GM12875 (cell line): ENCODE measurements around the gene KMO.

Source experiments
- H3K4me3 ChIP-seq: one replicate; pipeline ENCODE4 v1.5.1; 2011; ENCODE audit warnings: low read depth, low read length, control low read depth
- TF ChIP-seq, protein P1 (sequence below): IDR thresholded peaks from 2 replicates; pipeline ENCODE4 v1.5.1; 2011; ENCODE audit warnings: low read depth, mild to moderate bottlenecking, control low read depth, inconsistent platforms, low read length, moderate library complexity, borderline replicate concordance; ENCODE audit not compliant: insufficient read depth

KMO gene

DNA sequence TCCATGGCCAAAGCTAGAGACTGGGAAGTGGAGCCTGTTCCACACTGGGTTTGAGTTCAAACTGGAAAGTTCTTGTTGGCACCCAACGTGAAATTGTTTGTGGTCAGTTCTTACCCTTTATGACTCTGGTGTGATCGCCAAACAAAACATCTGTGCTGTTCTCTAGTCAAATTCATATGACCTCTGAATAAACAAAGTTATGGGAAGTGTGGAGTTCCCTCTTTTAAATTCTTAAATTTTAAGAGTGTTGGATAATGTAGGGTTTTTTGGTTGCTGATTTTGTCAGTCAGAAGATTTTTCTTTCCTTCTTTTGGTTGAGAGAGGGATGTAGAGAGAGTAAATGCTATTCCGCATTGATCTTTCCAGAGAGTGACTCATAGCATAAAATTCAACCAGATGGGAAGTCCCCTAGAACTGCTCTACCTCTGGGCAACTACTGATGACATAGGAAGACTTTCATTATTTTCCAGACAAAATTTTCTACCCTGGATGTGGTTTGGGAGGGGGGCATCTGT, 71.6 kb downstream of the KMO start:
- TF ChIP-seq, protein P1, sequence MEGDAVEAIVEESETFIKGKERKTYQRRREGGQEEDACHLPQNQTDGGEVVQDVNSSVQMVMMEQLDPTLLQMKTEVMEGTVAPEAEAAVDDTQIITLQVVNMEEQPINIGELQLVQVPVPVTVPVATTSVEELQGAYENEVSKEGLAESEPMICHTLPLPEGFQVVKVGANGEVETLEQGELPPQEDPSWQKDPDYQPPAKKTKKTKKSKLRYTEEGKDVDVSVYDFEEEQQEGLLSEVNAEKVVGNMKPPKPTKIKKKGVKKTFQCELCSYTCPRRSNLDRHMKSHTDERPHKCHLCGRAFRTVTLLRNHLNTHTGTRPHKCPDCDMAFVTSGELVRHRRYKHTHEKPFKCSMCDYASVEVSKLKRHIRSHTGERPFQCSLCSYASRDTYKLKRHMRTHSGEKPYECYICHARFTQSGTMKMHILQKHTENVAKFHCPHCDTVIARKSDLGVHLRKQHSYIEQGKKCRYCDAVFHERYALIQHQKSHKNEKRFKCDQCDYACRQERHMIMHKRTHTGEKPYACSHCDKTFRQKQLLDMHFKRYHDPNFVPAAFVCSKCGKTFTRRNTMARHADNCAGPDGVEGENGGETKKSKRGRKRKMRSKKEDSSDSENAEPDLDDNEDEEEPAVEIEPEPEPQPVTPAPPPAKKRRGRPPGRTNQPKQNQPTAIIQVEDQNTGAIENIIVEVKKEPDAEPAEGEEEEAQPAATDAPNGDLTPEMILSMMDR: no peak

DNA sequence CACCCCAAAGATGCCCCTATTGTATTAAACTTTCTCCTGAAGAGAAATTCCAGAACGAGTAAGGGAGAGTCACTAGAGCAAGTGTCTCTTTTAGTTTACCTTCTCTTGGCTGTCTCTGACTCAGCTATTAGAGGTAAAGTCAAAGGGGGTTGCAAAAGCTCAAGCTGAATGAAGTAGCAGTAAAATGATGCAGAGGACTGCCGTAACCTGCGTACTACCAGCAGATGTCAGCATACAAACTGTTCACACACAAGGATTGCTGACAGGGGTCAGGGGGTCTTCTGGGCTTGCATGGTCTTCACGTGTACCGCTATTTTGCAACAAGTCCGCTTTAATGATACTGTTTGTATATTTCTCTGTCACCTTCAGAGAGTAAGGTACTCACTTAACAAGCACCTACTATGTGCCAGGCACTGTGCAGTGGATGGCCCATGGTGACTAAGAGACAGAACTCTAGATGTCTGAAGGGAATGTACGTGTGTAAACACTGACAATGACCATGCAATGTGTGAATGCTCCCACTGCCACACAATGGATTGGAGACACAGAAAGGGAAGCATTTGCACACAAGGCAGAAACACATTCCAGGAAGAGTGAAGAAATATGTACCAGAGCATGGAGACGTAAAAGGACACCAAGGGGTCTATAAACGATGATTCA, 73.1 kb downstream of the KMO start:
- no peak overlapping the region for H3K4me3 ChIP-seq
- TF ChIP-seq, protein P1: peak; percentile 35; the same call in 1 of the 2 replicates

More for the DNA sequence above, 71.6 kb downstream of the KMO start:
- no peak overlapping the region for H3K4me3 ChIP-seq

DNA sequence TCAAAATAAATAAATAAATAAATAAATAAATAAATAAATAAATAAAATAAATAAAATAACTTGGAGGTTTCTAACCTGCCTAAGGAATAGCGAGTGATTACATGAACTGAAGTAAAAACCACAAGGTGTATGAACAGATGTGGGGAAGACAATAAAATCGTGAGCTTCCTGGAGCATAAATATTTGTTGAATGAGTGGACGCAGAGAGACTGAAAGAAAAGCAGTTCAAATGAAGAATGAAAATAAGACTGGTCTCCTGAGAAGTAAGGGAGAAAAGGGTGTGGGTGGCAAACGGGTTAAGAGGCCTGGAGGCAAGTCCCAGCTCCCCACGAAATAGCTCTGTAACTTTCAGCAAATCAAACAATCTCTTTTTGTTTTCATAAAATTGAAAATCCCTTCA, 74.4 kb downstream of the KMO start:
- TF ChIP-seq, protein P1: no peak
- no peak overlapping the region for H3K4me3 ChIP-seq

DNA sequence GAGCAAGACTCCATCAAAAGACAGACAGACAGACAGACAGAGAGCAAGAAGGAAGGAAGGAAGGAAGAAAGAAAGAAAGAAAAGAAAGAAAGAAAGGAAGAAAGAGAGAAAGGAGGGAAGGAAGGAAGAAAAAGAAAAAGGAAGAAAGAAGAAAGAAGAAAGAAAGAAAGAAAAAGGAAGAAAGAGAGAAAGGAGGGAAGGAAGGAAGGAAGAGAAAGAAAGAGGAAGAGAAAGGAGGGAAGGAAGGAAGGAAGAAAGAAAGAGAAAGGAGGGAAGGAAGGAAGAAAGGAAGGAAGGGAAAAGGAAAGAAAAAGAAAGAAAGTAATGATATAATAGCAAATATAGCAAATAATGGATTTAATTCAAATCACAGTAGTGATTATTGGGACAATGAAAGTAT, 75.3 kb downstream of the KMO start:
- TF ChIP-seq, protein P1: no peak
- H3K4me3 ChIP-seq: no peak overlapping the region

DNA sequence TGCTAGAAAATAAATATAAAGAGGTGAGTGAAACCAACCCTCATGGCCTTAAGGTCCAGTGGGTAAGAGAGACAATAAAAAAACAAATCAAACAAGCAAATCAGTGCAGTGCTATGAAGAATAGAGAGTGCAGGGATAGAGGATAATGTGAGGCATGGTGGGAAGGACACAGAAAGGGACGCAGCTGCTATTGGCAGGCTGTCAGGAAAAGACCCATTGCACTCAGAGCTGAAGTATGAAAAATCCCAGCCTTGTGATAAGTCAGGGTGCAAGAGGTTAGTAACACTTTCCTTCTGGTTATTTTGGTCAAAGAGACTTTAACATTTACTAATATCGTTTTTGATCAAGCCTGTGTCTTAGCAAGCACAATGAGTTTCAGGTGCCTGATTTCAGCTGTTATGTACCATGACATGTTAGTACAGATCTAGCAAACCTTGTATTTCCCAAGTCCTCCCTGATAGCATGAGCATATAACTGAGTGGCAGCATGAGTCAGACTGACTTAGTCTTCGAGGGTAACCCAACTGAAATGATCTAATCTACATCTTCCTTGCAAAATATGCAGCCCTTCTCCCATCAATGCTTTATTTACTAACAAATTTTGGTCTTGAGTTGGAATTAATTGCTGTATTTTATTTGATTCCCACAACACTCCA, 76.3 kb downstream of the KMO start:
- no peak overlapping the region for H3K4me3 ChIP-seq
- TF ChIP-seq, protein P1: no peak

DNA sequence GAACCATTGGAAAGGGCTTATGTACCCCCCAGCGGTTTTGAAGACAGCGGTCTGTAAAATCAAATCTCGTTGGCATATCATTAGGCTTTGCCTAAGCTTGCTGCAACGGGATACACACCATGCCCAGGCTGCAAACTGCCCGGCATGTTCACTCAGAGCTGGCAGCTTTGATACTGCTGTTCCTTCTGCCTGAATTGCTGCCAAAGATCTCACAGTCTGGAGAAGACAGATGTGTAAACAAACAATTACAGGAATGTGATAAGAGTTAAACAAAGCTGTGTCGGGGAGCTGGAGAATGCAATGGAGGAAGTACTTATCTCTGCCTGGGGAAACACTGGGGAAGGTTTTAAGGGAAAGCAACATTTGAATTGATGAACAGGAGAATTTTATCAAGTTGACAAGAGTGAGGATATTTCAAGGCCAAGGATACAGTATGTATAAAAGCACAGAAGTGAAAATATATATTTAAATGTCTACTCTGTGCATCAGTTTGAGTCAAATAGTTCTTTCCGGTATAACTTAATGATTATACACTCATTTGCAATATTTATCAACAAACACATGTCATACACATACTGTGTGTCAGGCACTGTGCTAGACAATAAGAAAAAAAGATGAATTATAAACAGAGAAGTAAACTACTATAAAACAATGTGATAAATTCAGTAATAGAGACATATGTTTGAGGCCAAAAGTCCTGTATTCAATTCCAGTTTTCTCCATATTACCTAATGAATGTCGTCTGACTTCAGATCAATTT, 78.1 kb downstream of the KMO start:
- H3K4me3 ChIP-seq: no peak overlapping the region
- TF ChIP-seq, protein P1: no peak
